HG03095 (cell line): ENCODE data around the gene ZCWPW1.
"Not testable (repeated sequence)": the region's sequence is repeated elsewhere in the genome, so short reads cannot be mapped to it uniquely, and the experiment has no call there.

Experiments
- ATAC-seq: cut with Tn5 transposase; IDR thresholded peaks from one replicate; pipeline ENCODE4 v1.9.1; 2021; ENCODE audit warnings: moderate library complexity; ENCODE audit not compliant: unreplicated experiment

ZCWPW1 gene

GRCh38 chr7:100374601-100375000, 53.9 kb downstream of the ZCWPW1 start:
- ATAC-seq = no peak

- not testable (repeated sequence) for ATAC-seq
Measured at GRCh38 chr7:100373870-100374598, 54.5 kb downstream of the ZCWPW1 start.

GRCh38 chr7:100373261-100373831, 55.2 kb downstream of the ZCWPW1 start, which contains the start of gene PILRA:
Gene PILRA, plus strand, starts transcription at chr7:100373487. Its CDS starts 170 bp downstream, at chr7:100373657.
- no peak for ATAC-seq

- no peak for ATAC-seq
Measured at GRCh38 chr7:100372694-100373093, 55.8 kb downstream of the ZCWPW1 start.

- no peak for ATAC-seq
Measured at GRCh38 chr7:100372256-100372655, 56.2 kb downstream of the ZCWPW1 start.

GRCh38 chr7:100371561-100372171, 56.8 kb downstream of the ZCWPW1 start:
- ATAC-seq = no peak

- no peak for ATAC-seq
Measured at GRCh38 chr7:100370746-100371145, 57.8 kb downstream of the ZCWPW1 start.

- no peak for ATAC-seq
Measured at GRCh38 chr7:100370303-100370702, 58.2 kb downstream of the ZCWPW1 start.

- peak; percentile 54 for ATAC-seq
Measured at GRCh38 chr7:100369105-100369504, 59.4 kb downstream of the ZCWPW1 start.

GRCh38 chr7:100367676-100368613, 60.6 kb downstream of the ZCWPW1 start:
- ATAC-seq = no peak

- ATAC-seq = no peak
Measured at GRCh38 chr7:100367251-100367620, 61.3 kb downstream of the ZCWPW1 start.

GRCh38 chr7:100366411-100367250, 61.9 kb downstream of the ZCWPW1 start:
- no peak for ATAC-seq

GRCh38 chr7:100365998-100366367, 62.5 kb downstream of the ZCWPW1 start:
- not testable (repeated sequence) for ATAC-seq

- no peak for ATAC-seq
Measured at GRCh38 chr7:100364480-100364879, 64.0 kb downstream of the ZCWPW1 start.

GRCh38 chr7:100363797-100364196, 64.7 kb downstream of the ZCWPW1 start:
- not testable (repeated sequence) for ATAC-seq

GRCh38 chr7:100363098-100363497, 65.4 kb downstream of the ZCWPW1 start:
- ATAC-seq = no peak

- ATAC-seq = no peak
Measured at GRCh38 chr7:100360135-100360854, 68.2 kb downstream of the ZCWPW1 start.

- ATAC-seq = no peak
Measured at GRCh38 chr7:100358857-100359212, 69.7 kb downstream of the ZCWPW1 start.

GRCh38 chr7:100358027-100358856, 70.3 kb downstream of the ZCWPW1 start, which contains the start of gene PILRB:
Gene PILRB, plus strand, starts transcription at chr7:100358117. Its CDS starts 186 bp downstream, at chr7:100358303.
- no peak for ATAC-seq
